ENCODE data around the gene RHOXF2. TPM values are rescaled to one million over a fixed set of nuclear protein-coding genes. Genes with fewer than 3 reads are reported as not detected.

RHOXF2 gene
- total RNA-seq, 2 donors from 2014 or later: not detected

Other genes starting within 250 kb of the RHOXF2 start
- gene NKAP, start 214.9 kb upstream of the RHOXF2 start, total RNA-seq: 1 to 10 TPM; 7.3 to 8.7 TPM
- gene RHOXF2B, start 80.9 kb upstream of the RHOXF2 start, total RNA-seq: not detected
- gene RHOXF1, start 42.7 kb upstream of the RHOXF2 start, total RNA-seq: not detected
- 10 to 100 TPM; 11.2 to 18.1 TPM for gene ZBTB33, start 92.2 kb downstream of the RHOXF2 start, total RNA-seq
- gene TMEM255A, start 152.8 kb downstream of the RHOXF2 start, total RNA-seq: not detected
- not detected for gene ATP1B4, start 203.5 kb downstream of the RHOXF2 start, total RNA-seq